Mucosa of descending colon (tissue), 3 donors: ENCODE measurements around the gene NDRG2. TPM values are rescaled to one million over a fixed set of nuclear protein-coding genes. Genes with fewer than 3 reads are reported as not detected.
A peak's percentile ranks its signal among the peaks of the same experiment; 100 is the strongest.

Experiments
- ATAC-seq: fragments of 200-7000 bp; cut with Tn5 transposase; one replicate; pipeline ENCODE4 v1.9.1; 2020; ENCODE audit warnings: mild to moderate bottlenecking, moderate library complexity
- DNase-seq, 3 donors: peaks; one replicate each; pipeline ENCODE4 v3.0.0-alpha.2; 2020
- H3K36me3 ChIP-seq: fragments of 200-600 bp; one replicate; pipeline ENCODE4 v1.8.0; 2021; ENCODE audit warnings: low read depth, mild to moderate bottlenecking
- H3K4me1 ChIP-seq: fragments of 200-600 bp; one replicate; pipeline ENCODE4 v1.8.0; 2021; ENCODE audit warnings: low read depth, mild to moderate bottlenecking
- H3K4me3 ChIP-seq: fragments of 200-600 bp; one replicate; pipeline ENCODE4 v1.8.0; 2021; ENCODE audit warnings: mild to moderate bottlenecking
- H3K9me3 ChIP-seq: fragments of 200-600 bp; one replicate; pipeline ENCODE4 v1.8.0; 2021; ENCODE audit warnings: mild to moderate bottlenecking
- intact Hi-C, 2 donors: fragments of 100-400 bp; cut with DNase I in 1 of 2; cut with micrococcal nuclease in 1 of 2; formaldehyde crosslinking; loops; one replicate each; pipeline versions ENCODE4 v1.11.0 to v1.11.1; 2022; cut with DNase I, micrococcal nuclease
- total RNA-seq, 3 donors: library from RNA; stranded (reverse); fragmentation: NEBNext Ultra II Directional in 2 of 3; extraction: Animal tissue kit (Norgen Biotek cat#: 25700) in 2 of 3; gene quantifications; one replicate each; pipeline versions ENCODE4 v1.2.1 to v1.2.4, GENCODE V29; 2021 to 2023
- TF ChIP-seq, protein P1 (sequence below): fragments of 200-600 bp; IDR thresholded peaks from one replicate; pipeline ENCODE4 v1.8.0; 2022; ENCODE audit warnings: antibody characterized with exemption, mild to moderate bottlenecking
- donor health status: DM: no; HTN: no; CAD: no; lungs with moderate emphysema.
- donor health status: DM: no; HTN: no; CAD: no.
- donor health status: DM: no; HTN: yes; CAD: no.

Gene NDRG2
- total RNA-seq, 3 donors from 2014 or later: 156 to 212 (median 188) TPM

DNA sequence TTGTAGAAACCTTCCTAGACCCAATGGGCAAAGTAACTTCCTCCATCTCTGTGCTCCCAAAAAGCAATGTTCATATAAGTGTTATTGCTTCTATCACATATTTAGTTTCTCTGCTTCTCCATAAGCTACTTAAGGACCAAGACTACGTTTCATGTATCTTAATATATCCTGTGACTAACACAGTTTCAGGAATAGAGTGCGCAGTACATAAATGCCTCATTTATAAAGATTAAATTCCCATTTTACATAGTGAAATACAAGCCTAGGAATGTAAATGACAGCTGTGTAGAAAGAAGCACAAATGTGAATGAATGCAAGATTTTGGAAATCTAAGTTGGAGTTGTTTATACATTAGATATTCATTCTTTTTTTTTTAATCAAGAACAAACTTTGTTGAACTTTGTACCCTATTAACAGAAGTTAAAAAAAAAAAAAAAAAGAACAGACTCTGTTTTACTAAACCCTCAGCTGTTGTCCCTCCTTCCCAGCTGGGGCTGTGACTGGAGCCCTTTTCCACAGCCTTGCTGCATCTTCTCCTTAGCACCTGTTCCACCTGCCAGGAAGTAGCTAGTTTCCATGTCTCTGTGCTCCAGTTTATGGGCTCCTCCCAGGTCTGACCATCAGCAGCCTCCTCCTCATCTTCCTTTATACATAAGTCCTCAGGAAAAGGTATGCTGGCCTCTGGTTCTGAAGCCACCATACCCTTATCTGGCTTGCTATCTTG is 42.1 kb downstream of the NDRG2 start:
- Histone ChIP-seq H3K36me3 (no peaks in the 10 kb centered on the region), H3K4me1 (no peaks in the 10 kb centered on the region), H3K4me3 (no peak overlapping the region), H3K9me3 (no peaks in the 10 kb centered on the region)
- no peak for DNase-seq
- ATAC-seq: no peak
- intact Hi-C loops: no loop called here
- TF ChIP-seq, protein P1, sequence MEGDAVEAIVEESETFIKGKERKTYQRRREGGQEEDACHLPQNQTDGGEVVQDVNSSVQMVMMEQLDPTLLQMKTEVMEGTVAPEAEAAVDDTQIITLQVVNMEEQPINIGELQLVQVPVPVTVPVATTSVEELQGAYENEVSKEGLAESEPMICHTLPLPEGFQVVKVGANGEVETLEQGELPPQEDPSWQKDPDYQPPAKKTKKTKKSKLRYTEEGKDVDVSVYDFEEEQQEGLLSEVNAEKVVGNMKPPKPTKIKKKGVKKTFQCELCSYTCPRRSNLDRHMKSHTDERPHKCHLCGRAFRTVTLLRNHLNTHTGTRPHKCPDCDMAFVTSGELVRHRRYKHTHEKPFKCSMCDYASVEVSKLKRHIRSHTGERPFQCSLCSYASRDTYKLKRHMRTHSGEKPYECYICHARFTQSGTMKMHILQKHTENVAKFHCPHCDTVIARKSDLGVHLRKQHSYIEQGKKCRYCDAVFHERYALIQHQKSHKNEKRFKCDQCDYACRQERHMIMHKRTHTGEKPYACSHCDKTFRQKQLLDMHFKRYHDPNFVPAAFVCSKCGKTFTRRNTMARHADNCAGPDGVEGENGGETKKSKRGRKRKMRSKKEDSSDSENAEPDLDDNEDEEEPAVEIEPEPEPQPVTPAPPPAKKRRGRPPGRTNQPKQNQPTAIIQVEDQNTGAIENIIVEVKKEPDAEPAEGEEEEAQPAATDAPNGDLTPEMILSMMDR: no peak

DNA sequence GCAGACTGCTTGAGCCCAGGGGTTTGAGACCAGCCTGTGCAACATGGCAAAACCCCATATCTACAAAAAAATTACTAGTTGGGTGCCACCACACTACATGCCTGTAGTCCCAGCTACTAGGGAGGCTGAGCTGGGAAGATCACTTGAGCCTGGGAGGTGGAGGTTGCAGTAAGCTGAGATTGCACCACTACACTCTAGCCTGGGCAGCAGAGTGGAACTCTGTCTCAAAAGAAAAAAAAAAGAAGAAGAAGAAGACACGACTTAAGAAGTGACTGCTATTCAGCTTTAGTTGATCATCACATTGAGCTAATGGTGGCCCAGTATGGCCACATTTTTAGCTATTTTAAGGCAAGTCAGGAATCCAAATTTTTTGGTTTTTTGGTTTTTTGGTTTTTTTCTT is 44.0 kb downstream of the NDRG2 start:
- H3K4me1 ChIP-seq: no peaks in the 10 kb centered on the region
- ATAC-seq: no peak
- DNase-seq: no peak
- TF ChIP-seq, protein P1: no peak
- no peaks in the 10 kb centered on the region for H3K9me3 ChIP-seq
- no peak overlapping the region for H3K4me3 ChIP-seq
- intact Hi-C loops: no loop called here
- H3K36me3 ChIP-seq: no peaks in the 10 kb centered on the region

DNA sequence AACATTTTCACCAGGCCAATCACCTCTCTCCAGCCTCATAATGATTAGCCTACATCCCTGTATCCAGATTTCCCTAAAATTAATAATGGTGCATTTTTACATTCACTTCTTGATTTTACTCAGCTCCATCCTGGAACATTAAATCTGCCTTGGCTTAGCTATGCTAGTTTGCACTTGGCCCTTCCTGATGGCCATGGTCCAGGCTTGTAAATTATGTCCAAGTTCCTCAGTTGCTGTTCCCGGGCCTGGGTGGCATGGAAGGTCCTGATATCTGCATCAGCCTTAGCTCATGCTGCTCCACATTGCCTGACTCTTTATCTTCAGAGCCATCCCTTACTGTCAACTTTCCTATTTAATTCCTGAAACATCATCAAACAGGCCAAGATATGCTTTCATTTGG is 46.2 kb downstream of the NDRG2 start:
- TF ChIP-seq, protein P1: no peak

DNA sequence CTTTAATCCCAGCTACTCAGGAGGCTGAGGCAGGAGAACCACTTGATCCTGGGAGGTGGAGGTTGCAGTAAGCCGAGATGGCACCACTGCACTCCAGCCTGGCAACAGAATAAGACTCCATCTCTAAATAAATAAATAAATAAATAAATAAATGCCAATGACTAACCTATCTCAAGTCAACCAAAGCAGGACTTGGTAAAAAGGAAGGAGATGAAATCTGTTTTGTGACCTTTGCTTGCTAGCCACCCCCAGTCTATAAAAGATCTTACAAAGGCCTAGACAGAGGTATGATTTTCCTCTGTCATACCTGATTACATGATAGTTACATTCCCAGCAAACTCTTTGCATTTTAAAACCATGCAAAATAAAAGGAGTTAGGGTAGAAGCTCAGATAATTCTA is 48.6 kb downstream of the NDRG2 start:
- no peak overlapping the region for H3K4me3 ChIP-seq
- H3K9me3 ChIP-seq: no peaks in the 10 kb centered on the region
- TF ChIP-seq, protein P1: no peak
- no peak for ATAC-seq
- no peaks in the 10 kb centered on the region for H3K4me1 ChIP-seq
- intact Hi-C loops: loop anchor here in 1 of 2 donors (10.0 kb wide), 1 partner anchor 121 kb away; no protein-coding TSS in a partner anchor
- no peaks in the 10 kb centered on the region for H3K36me3 ChIP-seq
- DNase-seq: no peak

More for the DNA sequence above, 46.2 kb downstream of the NDRG2 start:
- ATAC-seq (peak; percentile 76), DNase-seq (no peak)
- intact Hi-C loops: loop anchor here in 1 of 2 donors (10.0 kb wide), 1 partner anchor 124 kb away; no protein-coding TSS in a partner anchor
- H3K4me3 ChIP-seq: no peak overlapping the region
- H3K36me3 ChIP-seq: no peaks in the 10 kb centered on the region
- H3K9me3 ChIP-seq: no peaks in the 10 kb centered on the region
- H3K4me1 ChIP-seq: no peaks in the 10 kb centered on the region

DNA sequence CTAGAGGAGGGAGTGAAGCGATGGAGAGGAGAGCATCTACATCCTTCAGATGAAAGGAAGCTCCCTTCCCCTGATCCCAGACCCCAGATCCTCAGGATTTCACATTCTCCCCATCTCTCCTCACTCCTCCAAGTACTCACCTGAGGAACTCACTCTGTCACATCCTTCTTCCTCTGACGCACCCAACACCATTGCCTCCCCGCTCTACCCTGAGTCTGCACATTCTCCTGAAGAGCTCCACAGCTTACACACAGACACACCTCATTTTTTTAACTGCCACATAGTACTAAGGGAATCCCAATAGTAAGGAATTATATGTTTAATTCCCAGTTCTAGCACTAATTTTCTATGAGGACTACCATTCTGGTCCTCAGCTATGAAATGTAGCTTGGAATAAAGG is 51.4 kb downstream of the NDRG2 start:
- TF ChIP-seq, protein P1: no peak
- ATAC-seq (no peak), DNase-seq (no peak)
- peaks cover 2% of the 10 kb centered on the region for H3K4me1 ChIP-seq
- no peaks in the 10 kb centered on the region for H3K36me3 ChIP-seq
- H3K4me3 ChIP-seq: no peak overlapping the region
- intact Hi-C loops: loop anchor here in 1 of 2 donors (10.0 kb wide), 1 partner anchor 119 kb away; no protein-coding TSS in a partner anchor
- no peaks in the 10 kb centered on the region for H3K9me3 ChIP-seq
